Uterus (tissue), 4 donors: ENCODE data around the gene TPH2. TPM values are rescaled to one million over a fixed set of nuclear protein-coding genes. Genes with fewer than 3 reads are reported as not detected.

Source experiments
- DNase-seq, 2 donors: peaks; one replicate each; pipeline ENCODE4 v3.0.0-alpha.2; 2019 to 2020
- H3K27ac ChIP-seq, 2 donors: fragments of 200-600 bp; sonication (generic); 1 replicate in 1 of 2; 2 replicates in 1 of 2; pipeline ENCODE4 v1.5.1; 2016 to 2018
- H3K27me3 ChIP-seq, 2 donors: fragments of 200-600 bp; sonication (generic); one replicate each; pipeline ENCODE4 v1.5.1; 2018 to 2019; ENCODE audit warnings: control low read depth in 1 of 2
- H3K36me3 ChIP-seq, 2 donors: fragments of 200-600 bp; sonication (generic); one replicate each; pipeline ENCODE4 v1.5.1; 2019; ENCODE audit warnings: control low read depth in 1 of 2
- H3K4me1 ChIP-seq, 2 donors: fragments of 200-600 bp; sonication (generic); one replicate each; pipeline ENCODE4 v1.5.1; 2018 to 2019; ENCODE audit warnings: control low read depth in 1 of 2
- H3K4me3 ChIP-seq, 2 donors: fragments of 200-600 bp; sonication (generic); 1 replicate in 1 of 2; 2 replicates in 1 of 2; pipeline ENCODE4 v1.5.1; 2018 to 2019; ENCODE audit warnings: mild to moderate bottlenecking in 1 of 2
- H3K9me3 ChIP-seq, 2 donors: fragments of 200-600 bp; sonication (generic); one replicate each; pipeline ENCODE4 v1.5.1; 2019; ENCODE audit warnings: control low read depth in 1 of 2
- POLR2A ChIP-seq, 2 donors: fragments of 450-650 bp; IDR thresholded peaks; one replicate each; pipeline ENCODE4 v1.6.1; 2016; ENCODE audit warnings: antibody characterized with exemption in 2 of 2, mild to moderate bottlenecking in 1 of 2, moderate library complexity in 1 of 2
- intact Hi-C: fragments of 100-400 bp; cut with DNase I; formaldehyde crosslinking; loops from one replicate; pipeline ENCODE4 v1.15.1; 2023; ENCODE audit warnings: low total_unique reads
- total RNA-seq, 4 donors: library from RNA; depleted of rRNA in 3 of 4; stranded (reverse); fragments of >200 nt in 3 of 4; gene quantifications; one replicate each; pipeline versions ENCODE4 v1.1.0 to v1.2.4, GENCODE V29; 2014 to 2023
- TF ChIP-seq, protein P1 (sequence below), 4 experiments: fragments of 200-600 bp in 2 of 4; fragments of 450-650 bp in 2 of 4; sonication (generic) in 2 of 4; IDR thresholded peaks; one replicate each; pipeline ENCODE4 v1.5.1; 2016 to 2019; ENCODE audit warnings: antibody characterized with exemption in 4 of 4, mild to moderate bottlenecking in 2 of 4, moderate library complexity in 1 of 4
- donor health status: DM: yes; HTN: yes; CAD: no.

Gene TPH2
- total RNA-seq, 4 donors from 2014 or later, result not detected

GRCh38 chr12:71942703-71943102, 4.1 kb downstream of the TPH2 start:
- no peak for DNase-seq
- Histone ChIP-seq H3K27me3 (peaks cover 0 to 5% of the 10 kb centered on the region in 2 donors), H3K4me3 (no peak overlapping the region), H3K36me3 (no peaks in the 10 kb centered on the region), H3K4me1 (no peaks in the 10 kb centered on the region), H3K27ac (no peak overlapping the region), H3K9me3 (no peaks in the 10 kb centered on the region)
- intact Hi-C loops, result no loop called here
- TF ChIP-seq POLR2A (IDR thresholded peaks at IDR 0.05), result no peak
- TF ChIP-seq, protein P1, sequence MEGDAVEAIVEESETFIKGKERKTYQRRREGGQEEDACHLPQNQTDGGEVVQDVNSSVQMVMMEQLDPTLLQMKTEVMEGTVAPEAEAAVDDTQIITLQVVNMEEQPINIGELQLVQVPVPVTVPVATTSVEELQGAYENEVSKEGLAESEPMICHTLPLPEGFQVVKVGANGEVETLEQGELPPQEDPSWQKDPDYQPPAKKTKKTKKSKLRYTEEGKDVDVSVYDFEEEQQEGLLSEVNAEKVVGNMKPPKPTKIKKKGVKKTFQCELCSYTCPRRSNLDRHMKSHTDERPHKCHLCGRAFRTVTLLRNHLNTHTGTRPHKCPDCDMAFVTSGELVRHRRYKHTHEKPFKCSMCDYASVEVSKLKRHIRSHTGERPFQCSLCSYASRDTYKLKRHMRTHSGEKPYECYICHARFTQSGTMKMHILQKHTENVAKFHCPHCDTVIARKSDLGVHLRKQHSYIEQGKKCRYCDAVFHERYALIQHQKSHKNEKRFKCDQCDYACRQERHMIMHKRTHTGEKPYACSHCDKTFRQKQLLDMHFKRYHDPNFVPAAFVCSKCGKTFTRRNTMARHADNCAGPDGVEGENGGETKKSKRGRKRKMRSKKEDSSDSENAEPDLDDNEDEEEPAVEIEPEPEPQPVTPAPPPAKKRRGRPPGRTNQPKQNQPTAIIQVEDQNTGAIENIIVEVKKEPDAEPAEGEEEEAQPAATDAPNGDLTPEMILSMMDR (IDR thresholded peaks at IDR 0.05), result no peak

GRCh38 chr12:71945121-71945520, 6.5 kb downstream of the TPH2 start:
- H3K27me3 ChIP-seq, result no peaks in the 10 kb centered on the region
- no peaks in the 10 kb centered on the region for H3K4me1 ChIP-seq
- intact Hi-C loops, result no loop called here
- TF ChIP-seq, protein P1 (IDR thresholded peaks at IDR 0.05), result no peak
- TF ChIP-seq POLR2A (IDR thresholded peaks at IDR 0.05), result no peak
- no peaks in the 10 kb centered on the region for H3K36me3 ChIP-seq
- no peak overlapping the region for H3K4me3 ChIP-seq
- no peaks in the 10 kb centered on the region for H3K9me3 ChIP-seq
- DNase-seq, result no peak
- no peak overlapping the region for H3K27ac ChIP-seq

DNA sequence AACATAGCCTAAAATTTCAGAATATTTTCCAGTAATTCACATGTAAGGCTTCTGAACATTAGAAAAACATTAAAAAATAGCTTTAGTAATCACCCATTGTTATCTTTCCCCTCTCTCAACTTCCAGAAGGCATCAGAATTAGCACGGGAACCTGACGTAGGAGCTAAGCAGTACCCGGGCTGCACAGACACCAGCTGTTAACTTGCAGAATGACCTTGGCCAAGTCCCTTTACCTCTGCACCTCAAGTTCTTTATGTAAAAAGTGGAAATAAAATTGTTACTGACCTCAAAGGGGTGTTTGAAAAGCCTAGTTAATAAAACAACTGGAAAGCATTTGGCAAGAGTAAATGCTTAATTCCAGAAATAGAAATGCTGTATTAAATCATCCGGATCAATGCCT, 7.2 kb downstream of the TPH2 start:
- Histone ChIP-seq H3K27ac (no peak overlapping the region), H3K4me1 (no peaks in the 10 kb centered on the region), H3K27me3 (no peaks in the 10 kb centered on the region), H3K4me3 (no peak overlapping the region), H3K36me3 (no peaks in the 10 kb centered on the region), H3K9me3 (no peaks in the 10 kb centered on the region)
- DNase-seq, result no peak
- TF ChIP-seq, protein P1 (IDR thresholded peaks at IDR 0.05), result no peak
- TF ChIP-seq POLR2A (IDR thresholded peaks at IDR 0.05), result no peak
- intact Hi-C loops, result no loop called here

GRCh38 chr12:71947645-71948105, 9.0 kb downstream of the TPH2 start:
- TF ChIP-seq, protein P1 (IDR thresholded peaks at IDR 0.05), result no peak
- TF ChIP-seq POLR2A (IDR thresholded peaks at IDR 0.05), result no peak
- H3K27me3 ChIP-seq, result no peaks in the 10 kb centered on the region
- no peaks in the 10 kb centered on the region for H3K36me3 ChIP-seq
- no peak for DNase-seq
- no peaks in the 10 kb centered on the region for H3K4me1 ChIP-seq
- no peak overlapping the region for H3K4me3 ChIP-seq
- H3K9me3 ChIP-seq, result no peaks in the 10 kb centered on the region
- intact Hi-C loops, result no loop called here
- H3K27ac ChIP-seq, result no peak overlapping the region

DNA sequence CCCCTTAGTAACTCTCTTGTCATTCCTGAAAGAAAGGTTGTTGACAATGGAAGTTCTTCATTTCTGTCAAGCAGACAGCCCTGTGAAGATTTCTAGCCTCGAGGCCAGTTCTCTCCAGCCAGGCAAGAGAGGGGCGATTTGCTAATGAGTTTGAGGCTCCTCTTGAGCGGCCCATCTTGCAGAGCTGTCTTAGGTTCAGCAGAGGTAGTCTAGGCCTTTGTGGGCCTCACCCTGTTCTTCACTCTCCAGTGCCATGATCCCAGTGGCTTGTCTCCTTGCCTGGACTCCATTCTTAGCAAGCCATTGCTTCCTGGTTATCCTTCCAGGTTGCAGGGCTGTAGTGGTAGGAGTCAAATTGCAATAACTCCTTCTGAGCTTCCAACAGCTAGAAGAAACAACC, 9.7 kb downstream of the TPH2 start:
- no peak for DNase-seq
- no peaks in the 10 kb centered on the region for H3K4me1 ChIP-seq
- H3K36me3 ChIP-seq, result no peaks in the 10 kb centered on the region
- H3K4me3 ChIP-seq, result no peak overlapping the region
- TF ChIP-seq POLR2A (IDR thresholded peaks at IDR 0.05), result no peak
- TF ChIP-seq, protein P1 (IDR thresholded peaks at IDR 0.05), result no peak
- no peaks in the 10 kb centered on the region for H3K9me3 ChIP-seq
- no peaks in the 10 kb centered on the region for H3K27me3 ChIP-seq
- intact Hi-C loops, result no loop called here
- no peak overlapping the region for H3K27ac ChIP-seq
